Peyer's patch (tissue), 4 donors: ENCODE measurements around the gene CHST3. TPM values are rescaled to one million over a fixed set of nuclear protein-coding genes. Genes with fewer than 3 reads are reported as not detected.

Experiments
- DNase-seq, 3 donors: peaks; one replicate each; pipeline ENCODE4 v3.0.0-alpha.2; 2017 to 2019
- H3K27ac ChIP-seq, 4 donors: fragments of 200-600 bp; sonication (generic); one replicate each; pipeline ENCODE4 v1.5.1; 2016 to 2019
- H3K27me3 ChIP-seq, 2 donors: fragments of 200-600 bp; sonication (generic); one replicate each; pipeline ENCODE4 v1.5.1; 2019
- H3K36me3 ChIP-seq, 3 donors: fragments of 200-600 bp; sonication (generic); one replicate each; pipeline ENCODE4 v1.5.1; 2016 to 2019
- H3K4me1 ChIP-seq, 4 donors: fragments of 200-600 bp; sonication (generic); one replicate each; pipeline ENCODE4 v1.5.1; 2016 to 2019
- H3K4me3 ChIP-seq, 4 donors: fragments of 200-600 bp; sonication (generic); 1 replicate in 3 of 4; 2 replicates in 1 of 4; pipeline ENCODE4 v1.5.1; 2016 to 2019; ENCODE audit warnings: mild to moderate bottlenecking in 1 of 4
- H3K9me3 ChIP-seq, 4 donors: fragments of 200-600 bp; sonication (generic); one replicate each; pipeline ENCODE4 v1.5.1; 2016 to 2019; ENCODE audit warnings: mild to moderate bottlenecking in 1 of 4
- CTCF ChIP-seq, 6 experiments: fragments of 450-650 bp in 4 of 6; fragments of 200-600 bp in 2 of 6; sonication (generic) in 1 of 6; IDR thresholded peaks; one replicate each; pipeline ENCODE4 v1.5.1; 2017 to 2019; ENCODE audit warnings: antibody characterized with exemption in 6 of 6, mild to moderate bottlenecking in 3 of 6, moderate library complexity in 1 of 6
- POLR2A ChIP-seq, 2 donors: fragments of 450-650 bp; IDR thresholded peaks; one replicate each; pipeline ENCODE4 v1.5.1; 2017; ENCODE audit warnings: antibody characterized with exemption in 2 of 2, mild to moderate bottlenecking in 2 of 2, moderate library complexity in 2 of 2
- total RNA-seq, 4 donors: library from RNA; depleted of rRNA; stranded (reverse); fragments of >200 nt; gene quantifications; one replicate each; pipeline ENCODE4 v1.1.0, GENCODE V29; 2016

The CHST3 gene
- total RNA-seq, 4 donors from 2014 or later: 0.88 to 9.1 (median 3.0) TPM

DNA sequence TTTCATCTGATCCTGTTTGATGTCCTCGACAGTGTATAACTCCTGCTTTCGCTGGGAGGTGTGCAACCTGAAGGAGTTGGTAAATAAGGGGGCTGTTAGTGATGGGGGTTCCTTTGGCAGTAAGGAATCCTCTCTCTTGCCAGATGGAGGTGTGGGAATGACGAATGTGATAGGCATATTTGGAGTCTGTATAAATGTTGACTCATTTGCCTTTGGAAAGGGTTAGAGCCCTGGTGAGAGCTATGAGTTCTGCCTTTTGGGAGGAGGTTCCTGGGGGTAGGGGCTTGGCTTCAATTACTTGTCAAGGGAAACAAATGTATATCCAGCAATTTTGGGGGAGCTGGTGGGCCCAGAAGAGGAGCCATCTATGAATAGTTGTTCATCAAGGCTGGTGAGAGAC is 11.4 kb upstream of the CHST3 start:
- Histone ChIP-seq H3K4me3 (no peak overlapping the region), H3K27ac (no peak overlapping the region), H3K36me3 (no peaks in the 10 kb centered on the region), H3K4me1 (no peaks in the 10 kb centered on the region), H3K27me3 (no peaks in the 10 kb centered on the region), H3K9me3 (peaks cover 0 to 29% (median 7%) of the 10 kb centered on the region in 4 donors)
- DNase-seq: no peak
- no peak for TF ChIP-seq CTCF (IDR thresholded peaks at IDR 0.05)
- TF ChIP-seq POLR2A (IDR thresholded peaks at IDR 0.05): no peak

DNA sequence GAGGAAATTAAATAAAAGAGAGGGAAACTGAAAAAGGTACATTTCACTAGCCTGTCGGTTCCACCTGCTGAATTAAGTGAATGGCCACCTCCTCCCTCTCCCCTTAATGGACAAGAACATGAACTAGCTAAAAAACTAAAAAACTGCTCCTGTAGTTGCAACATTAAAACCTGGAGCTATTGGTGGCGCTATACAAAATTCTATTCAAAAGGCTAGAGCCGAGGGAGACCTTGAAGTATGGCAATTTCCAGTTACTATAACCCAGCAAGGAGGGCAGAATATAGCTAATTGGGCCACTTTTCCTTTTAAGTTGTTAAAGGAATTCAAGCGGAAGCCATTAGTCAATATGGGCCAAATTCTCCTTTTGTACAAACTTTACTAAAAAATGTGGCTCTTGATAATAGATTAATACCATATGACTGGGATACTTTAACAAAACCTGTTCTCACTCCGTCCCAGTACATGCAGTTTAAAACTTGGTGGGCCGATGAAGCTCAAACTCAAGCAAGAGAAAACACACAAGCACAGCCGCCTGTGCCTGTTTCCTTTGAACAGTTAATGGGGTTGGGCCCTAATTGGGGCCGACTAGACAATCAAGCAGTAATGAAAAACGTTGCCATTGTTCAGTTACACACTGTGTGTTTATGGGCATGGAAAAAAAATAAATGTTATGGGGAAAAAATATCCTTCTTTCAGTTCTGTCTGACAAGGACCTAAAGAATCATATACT is 6.5 kb upstream of the CHST3 start:
- DNase-seq: no peak
- TF ChIP-seq CTCF (IDR thresholded peaks at IDR 0.05) (no peak), POLR2A (IDR thresholded peaks at IDR 0.05) (no peak)
- no peaks in the 10 kb centered on the region for H3K27me3 ChIP-seq
- no peak overlapping the region for H3K27ac ChIP-seq
- no peak overlapping the region for H3K4me3 ChIP-seq
- H3K36me3 ChIP-seq: no peaks in the 10 kb centered on the region
- no peaks in the 10 kb centered on the region for H3K4me1 ChIP-seq
- H3K9me3 ChIP-seq: peaks cover 0 to 13% (median 0%) of the 10 kb centered on the region in 4 donors

GRCh38 chr10:71959526-71959925 is 4.7 kb upstream of the CHST3 start:
- Histone ChIP-seq H3K27ac (no peak overlapping the region), H3K9me3 (peaks cover 0 to 10% (median 0%) of the 10 kb centered on the region in 4 donors), H3K4me3 (no peak overlapping the region), H3K27me3 (no peaks in the 10 kb centered on the region), H3K36me3 (no peaks in the 10 kb centered on the region), H3K4me1 (peaks cover 0 to 9% (median 4%) of the 10 kb centered on the region in 4 donors)
- no peak for TF ChIP-seq POLR2A (IDR thresholded peaks at IDR 0.05)
- TF ChIP-seq CTCF (IDR thresholded peaks at IDR 0.05): no peak
- DNase-seq: no peak

GRCh38 chr10:71961831-71962230 is 2.4 kb upstream of the CHST3 start:
- H3K27me3 ChIP-seq: no peaks in the 10 kb centered on the region
- H3K4me1 ChIP-seq: peaks cover 0 to 18% (median 4%) of the 10 kb centered on the region in 4 donors
- H3K4me3 ChIP-seq: no peak overlapping the region
- TF ChIP-seq POLR2A (IDR thresholded peaks at IDR 0.05) (no peak), CTCF (IDR thresholded peaks at IDR 0.05) (no peak)
- DNase-seq: no peak
- no peaks in the 10 kb centered on the region for H3K9me3 ChIP-seq
- H3K27ac ChIP-seq: no peak overlapping the region
- no peaks in the 10 kb centered on the region for H3K36me3 ChIP-seq

GRCh38 chr10:71962901-71963300 is 1.3 kb upstream of the CHST3 start:
- H3K36me3 ChIP-seq: no peaks in the 10 kb centered on the region
- H3K4me3 ChIP-seq: no peak overlapping the region
- peaks cover 0 to 22% (median 4%) of the 10 kb centered on the region in 4 donors for H3K4me1 ChIP-seq
- H3K9me3 ChIP-seq: no peaks in the 10 kb centered on the region
- no peaks in the 10 kb centered on the region for H3K27me3 ChIP-seq
- TF ChIP-seq POLR2A (IDR thresholded peaks at IDR 0.05) (no peak), CTCF (IDR thresholded peaks at IDR 0.05) (no peak)
- H3K27ac ChIP-seq: peak overlapping the region; percentile 64 to 91 (median 78)
- no peak for DNase-seq
